ENCODE data around the gene KRT37.
"Not testable (repeated sequence)": the region's sequence is repeated elsewhere in the genome, so short reads cannot be mapped to it uniquely, and the experiment has no call there.

The KRT37 gene

GRCh38 chr17:41422586-41422985 lies 1.8 kb downstream of the KRT37 start:
- CTCF ChIA-PET, result interaction anchor here (1.6 kb wide), 1 partner anchor 240 kb away, joined by 4 read pairs; no protein-coding TSS in a partner anchor
- H3K4me1 ChIP-seq (ENCODE audit: control insufficient read depth, insufficient read depth, low read length); H3K4me3 ChIP-seq (ENCODE audit: low read depth, low read length); H3K36me3 ChIP-seq (ENCODE audit: control insufficient read depth in 2 of 2, insufficient read depth in 1 of 2, low read length in 2 of 2); H3K27ac ChIP-seq (ENCODE audit: extremely low read depth, low read depth, low read length); H3K9me3 ChIP-seq (ENCODE audit: control insufficient read depth, insufficient read depth, low read depth, low read length): not testable (repeated sequence)
- POLR2A ChIA-PET, result interaction anchor here (0.8 kb wide), 1 partner anchor 17 kb away, joined by 4 read pairs; no protein-coding TSS in a partner anchor

DNA sequence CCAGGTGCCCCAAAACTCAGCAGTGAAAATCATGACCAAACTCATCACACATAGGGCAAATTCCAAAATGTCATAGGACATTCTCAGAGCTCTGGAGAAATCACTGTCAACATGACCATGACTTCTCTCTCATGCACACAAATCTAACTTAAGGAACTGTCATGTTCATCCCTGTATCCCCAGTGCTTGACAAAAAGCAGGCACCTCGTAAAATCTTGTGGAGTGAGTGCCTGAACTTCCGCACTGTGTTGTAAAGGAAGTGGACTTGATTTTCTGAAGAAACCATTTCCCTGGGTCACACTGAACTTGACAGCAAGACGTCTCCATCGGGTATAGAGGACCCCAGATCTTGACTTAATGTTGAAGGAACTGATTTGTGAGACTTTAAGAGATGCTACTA lies 2.8 kb downstream of the KRT37 start:
- no peak overlapping the region for H3K27ac ChIP-seq (ENCODE audit: extremely low read depth, low read depth, low read length)
- no peaks in the 10 kb centered on the region for H3K4me1 ChIP-seq (ENCODE audit: control insufficient read depth, insufficient read depth, low read length)
- H3K4me3 ChIP-seq (ENCODE audit: low read depth, low read length), result no peak overlapping the region
- TF ChIP-seq ZNF112 (tag by site-specific recombination; IDR thresholded peaks at IDR 0.05) (no peak), ZNF391 (tag by site-specific recombination; IDR thresholded peaks at IDR 0.05; ENCODE audit: borderline replicate concordance, low read depth) (no peak), ZNF148 (tag by site-specific recombination; IDR thresholded peaks at IDR 0.05; ENCODE audit: borderline replicate concordance) (no peak), ZBTB6 (tag by site-specific recombination; IDR thresholded peaks at IDR 0.05) (no peak), ZNF529 (tag by site-specific recombination; IDR thresholded peaks at IDR 0.05; ENCODE audit: insufficient replicate concordance) (no peak), GFI1B (tag by site-specific recombination; IDR thresholded peaks at IDR 0.05) (no peak), ZBTB8A (tag by site-specific recombination; IDR thresholded peaks at IDR 0.05) (no peak), REPIN1 (tag by site-specific recombination; IDR thresholded peaks at IDR 0.05; ENCODE audit: low read depth) (no peak), ZNF423 (tag by site-specific recombination; IDR thresholded peaks at IDR 0.05) (no peak), ZSCAN16 (tag by site-specific recombination; IDR thresholded peaks at IDR 0.05) (no peak), ZFP69B (tag by site-specific recombination; IDR thresholded peaks at IDR 0.05) (no peak)
- TF ChIP-seq, protein P1, sequence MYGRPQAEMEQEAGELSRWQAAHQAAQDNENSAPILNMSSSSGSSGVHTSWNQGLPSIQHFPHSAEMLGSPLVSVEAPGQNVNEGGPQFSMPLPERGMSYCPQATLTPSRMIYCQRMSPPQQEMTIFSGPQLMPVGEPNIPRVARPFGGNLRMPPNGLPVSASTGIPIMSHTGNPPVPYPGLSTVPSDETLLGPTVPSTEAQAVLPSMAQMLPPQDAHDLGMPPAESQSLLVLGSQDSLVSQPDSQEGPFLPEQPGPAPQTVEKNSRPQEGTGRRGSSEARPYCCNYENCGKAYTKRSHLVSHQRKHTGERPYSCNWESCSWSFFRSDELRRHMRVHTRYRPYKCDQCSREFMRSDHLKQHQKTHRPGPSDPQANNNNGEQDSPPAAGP (tag by site-specific recombination; IDR thresholded peaks at IDR 0.05), result no peak
- TF ChIP-seq, protein P2, sequence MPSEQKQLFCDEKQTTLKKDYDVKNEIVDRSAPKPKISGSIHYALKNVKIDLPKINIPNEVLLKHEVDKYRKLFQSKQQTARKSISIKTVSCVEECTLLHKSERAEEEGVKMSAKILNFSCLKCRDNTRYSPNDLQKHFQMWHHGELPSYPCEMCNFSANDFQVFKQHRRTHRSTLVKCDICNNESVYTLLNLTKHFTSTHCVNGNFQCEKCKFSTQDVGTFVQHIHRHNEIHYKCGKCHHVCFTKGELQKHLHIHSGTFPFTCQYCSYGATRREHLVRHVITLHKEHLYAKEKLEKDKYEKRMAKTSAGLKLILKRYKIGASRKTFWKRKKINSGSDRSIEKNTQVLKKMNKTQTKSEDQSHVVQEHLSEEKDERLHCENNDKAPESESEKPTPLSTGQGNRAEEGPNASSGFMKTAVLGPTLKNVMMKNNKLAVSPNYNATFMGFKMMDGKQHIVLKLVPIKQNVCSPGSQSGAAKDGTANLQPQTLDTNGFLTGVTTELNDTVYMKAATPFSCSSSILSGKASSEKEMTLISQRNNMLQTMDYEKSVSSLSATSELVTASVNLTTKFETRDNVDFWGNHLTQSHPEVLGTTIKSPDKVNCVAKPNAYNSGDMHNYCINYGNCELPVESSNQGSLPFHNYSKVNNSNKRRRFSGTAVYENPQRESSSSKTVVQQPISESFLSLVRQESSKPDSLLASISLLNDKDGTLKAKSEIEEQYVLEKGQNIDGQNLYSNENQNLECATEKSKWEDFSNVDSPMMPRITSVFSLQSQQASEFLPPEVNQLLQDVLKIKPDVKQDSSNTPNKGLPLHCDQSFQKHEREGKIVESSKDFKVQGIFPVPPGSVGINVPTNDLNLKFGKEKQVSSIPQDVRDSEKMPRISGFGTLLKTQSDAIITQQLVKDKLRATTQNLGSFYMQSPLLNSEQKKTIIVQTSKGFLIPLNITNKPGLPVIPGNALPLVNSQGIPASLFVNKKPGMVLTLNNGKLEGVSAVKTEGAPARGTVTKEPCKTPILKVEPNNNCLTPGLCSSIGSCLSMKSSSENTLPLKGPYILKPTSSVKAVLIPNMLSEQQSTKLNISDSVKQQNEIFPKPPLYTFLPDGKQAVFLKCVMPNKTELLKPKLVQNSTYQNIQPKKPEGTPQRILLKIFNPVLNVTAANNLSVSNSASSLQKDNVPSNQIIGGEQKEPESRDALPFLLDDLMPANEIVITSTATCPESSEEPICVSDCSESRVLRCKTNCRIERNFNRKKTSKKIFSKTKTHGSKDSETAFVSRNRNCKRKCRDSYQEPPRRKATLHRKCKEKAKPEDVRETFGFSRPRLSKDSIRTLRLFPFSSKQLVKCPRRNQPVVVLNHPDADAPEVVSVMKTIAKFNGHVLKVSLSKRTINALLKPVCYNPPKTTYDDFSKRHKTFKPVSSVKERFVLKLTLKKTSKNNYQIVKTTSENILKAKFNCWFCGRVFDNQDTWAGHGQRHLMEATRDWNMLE (tag by site-specific recombination; conservative IDR thresholded peaks at IDR 0.05; ENCODE audit: low read depth), result no peak
- H3K36me3 ChIP-seq (ENCODE audit: control insufficient read depth in 2 of 2, insufficient read depth in 1 of 2, low read length in 2 of 2), result no peaks in the 10 kb centered on the region
- no peaks in the 10 kb centered on the region for H3K9me3 ChIP-seq (ENCODE audit: control insufficient read depth, insufficient read depth, low read depth, low read length)
- CTCF ChIA-PET, result interaction anchor here (1.6 kb wide), 1 partner anchor 241 kb away, joined by 4 read pairs; no protein-coding TSS in a partner anchor
- POLR2A ChIA-PET, result no interaction called here
